ENCODE data around the gene NPBWR2.

Gene NPBWR2, protein sequence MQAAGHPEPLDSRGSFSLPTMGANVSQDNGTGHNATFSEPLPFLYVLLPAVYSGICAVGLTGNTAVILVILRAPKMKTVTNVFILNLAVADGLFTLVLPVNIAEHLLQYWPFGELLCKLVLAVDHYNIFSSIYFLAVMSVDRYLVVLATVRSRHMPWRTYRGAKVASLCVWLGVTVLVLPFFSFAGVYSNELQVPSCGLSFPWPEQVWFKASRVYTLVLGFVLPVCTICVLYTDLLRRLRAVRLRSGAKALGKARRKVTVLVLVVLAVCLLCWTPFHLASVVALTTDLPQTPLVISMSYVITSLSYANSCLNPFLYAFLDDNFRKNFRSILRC

DNA sequence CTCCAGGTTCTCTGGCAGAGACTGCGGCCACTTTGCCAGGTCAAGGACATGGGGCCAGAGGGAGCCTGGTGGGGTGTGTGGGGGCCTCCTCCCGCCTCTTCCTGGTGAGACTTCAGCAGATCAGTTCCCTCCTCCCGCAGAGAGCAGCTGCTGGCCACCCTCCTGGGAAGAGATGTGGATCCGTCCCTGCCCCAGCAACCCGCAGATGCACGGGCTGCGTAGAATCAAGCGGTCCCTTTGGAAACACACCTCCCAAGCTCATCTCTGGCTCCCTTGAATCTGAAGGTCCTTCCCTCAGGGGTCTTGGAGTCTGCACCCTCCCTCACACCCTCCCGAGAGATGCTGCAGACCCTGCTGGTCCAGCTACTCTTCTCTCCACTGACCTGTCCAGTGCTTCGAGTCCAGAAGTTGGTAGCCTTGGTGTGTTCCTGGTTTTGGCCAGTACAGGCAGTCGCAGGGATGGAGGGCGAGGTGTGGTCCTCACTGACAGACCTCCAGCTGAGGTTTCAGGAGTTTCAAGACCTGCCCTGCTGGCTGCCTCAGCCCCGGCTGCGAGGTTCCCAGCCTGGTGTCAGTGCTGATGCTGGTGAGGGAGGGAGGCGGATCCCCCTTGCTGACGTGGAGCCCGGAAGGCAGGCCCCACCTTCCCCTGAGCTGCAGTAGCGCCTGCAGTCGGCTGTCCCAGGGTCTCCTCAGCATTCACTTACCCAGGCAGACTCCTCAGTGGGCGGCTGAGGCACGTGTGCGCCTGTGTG is at the start of gene NPBWR2:
Gene NPBWR2 (minus strand): TSS at position 585 of the 755 bp plus-strand sequence. CDS start 734 bp downstream, outside the sequence.
- DNase-seq, result no peak

DNA sequence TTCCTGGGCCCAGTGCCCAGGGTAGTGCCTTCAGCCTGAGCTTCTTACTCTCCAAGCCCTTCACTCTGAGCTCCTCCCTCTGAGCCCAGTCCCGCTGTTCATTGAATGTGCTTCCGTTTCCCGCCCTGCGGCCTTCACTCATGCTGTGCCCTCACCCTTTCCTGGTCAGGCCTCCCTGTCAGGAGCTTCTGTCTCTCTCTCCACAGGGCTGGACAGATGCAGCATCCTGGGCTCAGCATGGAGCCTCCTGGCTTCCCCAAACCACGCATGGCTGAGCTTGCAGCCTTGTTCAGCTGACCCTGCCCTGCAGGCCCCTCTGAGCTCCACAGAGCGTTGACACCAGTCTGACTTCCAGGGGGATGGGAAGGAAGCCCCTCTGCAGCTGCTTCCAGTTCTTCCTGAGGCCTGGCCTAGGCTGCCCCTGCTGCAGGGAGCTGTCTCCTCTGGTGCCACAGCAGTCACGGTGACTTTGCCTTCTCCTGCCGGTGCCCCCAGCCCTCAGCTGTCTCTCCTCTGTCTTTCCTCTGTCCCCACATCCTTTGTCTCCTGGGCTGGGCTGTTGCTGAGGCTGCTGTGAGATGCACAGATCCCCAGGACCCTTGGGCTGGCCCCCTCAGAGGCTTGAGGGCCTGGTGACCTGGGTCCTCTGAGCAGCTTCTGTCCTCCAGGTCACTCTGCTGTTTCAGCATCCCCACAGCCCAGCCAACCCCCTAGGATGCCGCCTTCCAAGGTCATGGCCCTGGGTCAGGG is 48.9 kb upstream of the NPBWR2 start:
- DNase-seq, result no peak

DNA sequence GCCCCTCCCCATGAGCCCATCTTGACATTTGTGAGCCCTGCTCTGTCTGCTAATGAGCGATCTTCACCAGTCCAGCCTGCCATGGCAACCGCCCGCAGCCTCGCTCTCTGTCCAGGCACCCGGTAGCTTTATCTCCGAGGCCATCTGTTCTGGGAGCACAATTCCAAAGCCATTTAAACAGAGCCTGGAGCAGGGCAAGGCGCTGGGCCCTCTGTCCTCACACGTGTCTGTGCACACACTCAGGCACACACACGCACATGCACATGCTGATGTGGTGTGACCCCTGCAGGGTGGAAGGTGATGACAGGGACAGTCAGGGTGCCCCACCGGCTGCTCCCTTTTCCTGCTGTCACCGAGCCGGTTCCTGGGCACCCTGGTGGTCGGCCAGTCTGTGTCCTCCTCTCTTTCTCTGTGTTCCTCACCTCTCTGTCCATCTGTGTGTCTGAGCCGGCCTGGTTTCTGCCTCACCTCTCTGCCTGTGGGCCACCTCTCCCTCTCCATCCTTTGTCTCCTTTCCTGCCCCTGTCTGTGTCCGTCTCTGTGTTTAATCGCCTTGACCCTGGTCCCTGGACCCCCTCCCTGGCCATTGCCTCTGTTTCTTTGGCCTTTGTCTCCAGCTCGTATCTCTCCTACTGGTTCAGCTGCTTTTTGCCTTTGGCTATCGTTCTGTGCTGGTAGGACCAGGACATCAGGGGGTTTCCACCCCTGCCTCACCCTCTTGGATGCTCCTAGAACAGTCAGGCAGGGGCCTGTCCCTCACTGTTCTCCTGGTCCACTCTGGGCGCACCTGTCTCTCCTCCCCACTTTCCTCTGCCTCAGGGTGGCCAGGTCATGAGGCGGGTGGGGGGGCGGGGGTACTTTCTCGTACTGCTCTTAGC is 48.1 kb upstream of the NPBWR2 start:
- DNase-seq, result no peak

DNA sequence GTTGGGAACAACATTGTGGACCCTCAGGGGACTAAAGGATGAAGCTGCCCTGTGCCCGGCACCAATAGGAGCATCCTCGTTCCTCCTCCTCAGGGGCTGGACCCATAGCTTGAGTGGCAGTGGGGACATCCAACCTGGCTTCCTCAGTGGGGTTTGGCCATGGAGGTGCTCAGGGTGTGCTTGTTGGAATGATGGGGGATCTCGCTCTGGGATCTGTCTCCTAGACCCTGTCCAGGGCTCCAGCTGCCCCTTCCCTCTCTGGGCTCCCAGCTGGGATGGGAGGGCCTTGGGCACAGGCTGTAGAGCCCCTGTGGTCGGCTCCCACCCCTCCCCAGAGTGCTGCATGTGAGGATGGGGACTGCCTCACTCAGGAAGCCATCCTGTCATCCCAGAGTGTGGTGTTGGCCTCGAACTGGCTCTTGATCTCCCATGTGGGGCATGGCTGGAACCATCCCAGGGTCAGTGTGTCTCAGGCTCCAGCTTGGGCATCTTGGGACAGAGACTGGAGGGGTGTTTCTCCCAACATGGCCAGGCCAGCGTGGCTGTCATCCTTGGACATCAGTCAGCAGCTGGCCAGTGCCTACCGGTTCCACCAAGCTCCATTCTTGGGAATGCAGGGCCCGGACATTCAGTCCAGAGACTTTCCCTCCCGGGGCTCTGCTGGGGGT is 47.4 kb upstream of the NPBWR2 start:
- no peak for DNase-seq

DNA sequence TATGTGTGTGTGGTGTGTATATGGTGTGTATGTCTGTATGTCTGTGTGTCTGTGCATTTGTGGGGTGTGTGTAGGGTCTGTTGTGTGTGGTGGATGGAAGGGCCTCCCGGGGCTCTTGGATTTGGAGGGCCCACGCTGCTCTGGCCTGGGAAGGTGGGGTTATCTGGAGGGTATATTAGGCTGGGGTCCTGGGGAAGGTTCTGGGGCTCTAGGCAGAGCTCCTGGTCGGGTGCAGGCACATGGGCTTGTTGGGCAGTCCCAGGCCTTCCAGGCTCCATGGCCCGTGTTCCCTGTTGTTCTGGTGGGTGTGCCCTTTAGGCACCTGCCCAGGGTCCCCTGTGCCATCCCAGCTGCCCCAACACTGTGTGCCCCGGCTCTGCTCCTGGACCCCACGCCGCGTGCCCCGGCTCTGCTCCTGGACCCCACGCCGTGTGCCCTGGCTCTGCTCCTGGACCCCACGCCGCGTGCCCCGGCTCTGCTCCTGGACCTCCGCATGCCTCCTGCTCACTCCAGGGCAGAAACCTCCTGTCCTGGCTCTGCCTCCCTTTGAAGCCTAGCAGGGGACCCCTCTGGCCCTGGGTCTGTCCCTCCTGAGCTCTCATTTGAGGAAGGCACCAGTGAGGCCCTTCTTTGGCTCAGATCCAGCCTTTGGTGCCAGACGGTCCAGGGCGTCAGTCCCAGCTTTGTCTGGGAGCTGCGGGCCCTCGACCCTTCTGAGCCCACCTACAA is 46.7 kb upstream of the NPBWR2 start:
- no peak for DNase-seq

DNA sequence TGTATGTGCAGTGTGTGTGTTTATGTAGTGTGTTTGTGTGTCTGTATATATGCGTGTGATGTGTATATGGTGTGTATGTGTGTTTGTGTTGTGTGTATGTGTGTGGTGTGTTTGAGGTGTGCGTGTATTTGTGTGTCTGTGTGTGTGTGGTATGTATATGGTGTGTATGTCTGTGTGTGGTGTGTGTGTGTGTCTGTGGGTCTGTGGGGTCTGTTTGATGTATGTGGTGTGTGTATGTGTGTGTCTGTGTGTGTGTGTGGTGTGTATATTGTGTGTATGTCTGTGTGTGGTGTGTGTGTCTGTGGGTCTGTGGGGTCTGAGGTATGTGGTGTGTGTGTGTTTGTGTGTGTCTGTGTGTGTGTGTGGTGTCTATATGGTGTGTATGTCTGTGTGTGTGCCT is 46.0 kb upstream of the NPBWR2 start:
- no peak for DNase-seq

DNA sequence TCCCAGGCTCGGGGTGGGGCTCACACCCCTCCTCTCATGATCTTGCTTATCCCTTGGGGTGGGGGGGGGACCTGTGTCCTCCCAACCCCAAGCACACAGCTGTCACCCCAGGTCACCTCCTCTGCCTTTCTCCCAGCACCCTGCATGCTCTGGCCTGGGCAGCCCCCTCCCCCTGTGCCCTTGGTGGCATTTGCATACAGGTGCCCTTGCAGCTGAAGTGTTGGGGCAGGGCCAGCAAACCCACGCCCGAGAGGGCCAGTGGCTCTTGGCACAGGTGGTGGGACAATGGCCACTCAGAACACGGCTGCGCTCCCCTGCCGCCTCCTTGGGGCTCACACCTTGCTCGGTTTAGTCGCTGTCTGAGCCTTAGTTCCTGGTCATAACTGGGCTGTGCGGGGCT is 45.5 kb upstream of the NPBWR2 start:
- no peak for DNase-seq

DNA sequence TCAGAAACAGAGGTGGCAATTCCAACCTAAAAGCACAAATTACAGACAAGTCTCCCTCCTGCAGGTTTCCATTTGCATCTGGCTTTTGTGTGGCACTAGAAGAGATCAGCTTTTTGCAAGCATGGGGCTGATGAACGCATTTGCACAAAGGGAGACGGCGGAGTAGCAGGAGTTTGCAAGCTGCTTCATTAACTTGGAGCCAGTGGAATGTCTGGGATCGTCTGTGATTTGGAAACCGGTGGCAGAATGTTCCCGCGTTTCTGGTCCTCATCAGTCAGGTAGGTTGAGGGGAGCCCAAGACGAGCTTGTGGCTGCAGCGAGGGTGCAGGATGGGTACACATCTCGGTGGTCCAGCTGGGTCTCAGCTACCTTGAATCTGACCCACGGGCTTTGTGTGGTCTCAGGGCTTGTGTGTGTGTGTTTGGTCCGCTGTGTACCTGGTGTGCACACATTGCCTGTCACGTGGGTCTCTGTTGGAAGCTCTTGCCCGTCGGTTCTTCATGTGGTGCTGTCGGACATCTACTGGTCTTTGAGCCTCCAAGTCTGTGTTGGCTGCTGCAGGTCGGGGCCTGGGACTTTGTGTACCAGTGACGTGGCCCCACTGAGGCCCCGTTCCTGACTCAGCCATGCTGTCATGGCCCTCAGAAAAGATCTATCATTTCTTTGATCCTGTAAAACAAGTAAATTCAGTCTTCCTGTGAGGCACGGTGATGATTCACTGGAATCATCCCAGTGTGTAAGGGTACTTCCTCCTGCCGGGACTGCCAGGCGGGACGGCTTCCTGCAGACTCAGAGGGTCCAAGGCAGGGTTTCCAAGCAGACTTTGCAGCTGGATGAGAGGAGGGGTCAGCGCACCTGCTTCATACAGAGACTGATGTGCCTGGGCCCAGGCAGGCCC is 44.5 kb upstream of the NPBWR2 start:
- no peak for DNase-seq

DNA sequence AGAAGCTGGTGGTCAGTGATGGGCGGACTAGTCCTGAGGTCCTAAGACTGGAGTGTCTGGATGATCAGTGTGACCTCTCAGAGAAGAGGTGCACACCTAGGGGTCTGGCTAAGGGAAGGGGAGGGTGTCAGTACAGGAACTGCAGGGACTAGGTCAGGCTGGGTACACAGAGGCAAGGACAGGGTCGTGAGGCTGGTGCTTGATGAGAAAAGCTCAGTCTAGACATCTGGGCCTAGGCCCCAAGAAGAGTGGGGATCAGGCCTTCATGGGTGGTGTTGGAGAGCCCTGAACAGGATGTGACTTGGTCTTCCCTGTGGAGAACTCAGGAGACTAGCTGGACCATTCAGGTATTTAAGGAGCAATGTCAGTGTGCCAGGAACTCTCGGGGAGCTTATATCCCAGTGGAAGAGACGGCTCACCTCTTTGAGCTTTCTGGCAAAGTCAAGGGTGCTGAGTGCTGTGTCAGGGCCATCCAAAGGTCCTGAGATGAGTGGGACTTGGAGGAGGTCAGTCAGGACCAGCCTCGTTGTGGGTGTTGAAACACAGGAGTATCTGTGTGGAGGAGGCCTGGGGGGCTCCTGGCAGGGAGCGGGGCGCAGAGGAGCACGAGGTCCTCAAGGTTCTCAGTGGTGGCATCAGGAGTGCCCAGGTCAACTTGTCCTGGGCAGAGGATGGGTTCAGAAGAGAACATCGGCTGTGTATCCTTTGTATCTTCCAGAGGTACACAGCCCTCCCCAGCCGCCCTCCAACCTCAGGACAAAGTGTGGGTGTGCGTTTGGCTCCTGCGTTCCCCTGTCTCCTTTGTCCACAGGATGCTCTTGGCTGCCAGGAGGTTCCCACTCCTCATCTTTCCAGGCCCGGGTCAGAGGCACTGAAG is 43.6 kb upstream of the NPBWR2 start:
- no peak for DNase-seq

DNA sequence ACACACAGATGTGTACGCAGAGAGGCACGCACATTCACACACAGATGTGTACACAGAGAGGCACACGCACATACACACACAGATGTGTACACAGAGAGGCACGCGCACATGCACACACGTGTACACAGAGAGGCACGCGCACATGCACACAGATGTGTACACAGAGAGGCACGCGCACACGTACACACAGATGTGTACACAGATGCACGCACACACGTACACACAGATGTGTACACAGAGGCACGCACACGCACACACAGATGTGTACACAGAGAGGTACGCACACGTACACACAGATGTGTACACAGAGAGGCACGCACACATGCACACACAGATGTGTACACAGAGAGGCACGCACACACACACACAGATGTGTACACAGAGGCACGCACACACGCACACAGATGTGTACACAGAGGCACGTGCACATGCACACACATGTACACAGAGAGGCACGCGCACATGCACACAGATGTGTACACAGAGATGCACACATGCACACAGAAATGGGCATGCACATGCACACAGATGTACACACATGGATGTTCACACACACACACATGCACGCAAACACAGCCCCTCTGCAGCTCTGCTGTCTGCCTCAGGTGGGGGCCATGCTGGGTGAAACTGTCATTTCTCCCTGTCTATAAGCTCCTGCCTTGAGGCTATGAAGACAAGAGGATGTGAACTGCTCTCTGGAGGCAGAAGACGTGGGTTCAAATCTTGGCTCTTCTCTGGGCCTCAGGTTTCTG is 42.6 kb upstream of the NPBWR2 start:
- no peak for DNase-seq

DNA sequence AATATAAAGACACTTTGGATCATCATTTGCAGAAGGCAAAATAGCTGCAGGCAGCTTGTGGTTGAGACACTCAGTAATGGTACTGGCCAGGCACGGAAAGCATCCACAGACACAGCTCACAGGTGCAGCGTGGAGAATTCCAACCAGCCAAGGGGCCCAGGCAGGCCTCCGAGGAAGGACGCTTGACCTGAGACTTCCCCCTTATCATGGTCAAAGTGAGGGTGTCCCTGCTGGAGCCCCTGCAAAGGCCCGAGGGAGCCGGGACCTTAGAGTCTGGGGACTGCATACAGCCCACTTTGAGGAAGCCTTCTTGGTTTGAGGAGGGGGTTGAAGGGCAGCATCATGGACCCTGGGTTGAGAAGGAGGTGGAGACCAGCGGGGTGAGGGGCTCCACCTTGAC is 41.8 kb upstream of the NPBWR2 start:
- DNase-seq, result no peak

DNA sequence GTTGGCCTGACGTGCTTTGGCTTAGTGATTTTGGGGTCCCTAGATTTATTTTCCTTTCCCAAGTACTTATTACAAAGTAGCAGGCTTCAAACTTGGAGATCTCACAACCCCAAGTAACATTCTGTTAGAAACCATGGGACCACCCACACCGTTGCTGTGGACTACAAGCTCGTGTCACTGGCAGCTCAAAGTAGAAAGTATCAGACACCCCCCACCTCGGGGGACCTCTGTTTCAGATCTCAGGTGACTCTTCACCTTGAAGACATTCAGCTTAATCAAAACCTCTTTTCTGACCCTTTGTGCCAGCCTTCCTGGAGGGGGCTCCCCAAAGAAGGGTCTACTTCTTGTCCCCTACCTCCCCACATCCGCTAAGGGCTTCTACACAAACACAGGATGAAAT is 41.2 kb upstream of the NPBWR2 start:
- no peak for DNase-seq

DNA sequence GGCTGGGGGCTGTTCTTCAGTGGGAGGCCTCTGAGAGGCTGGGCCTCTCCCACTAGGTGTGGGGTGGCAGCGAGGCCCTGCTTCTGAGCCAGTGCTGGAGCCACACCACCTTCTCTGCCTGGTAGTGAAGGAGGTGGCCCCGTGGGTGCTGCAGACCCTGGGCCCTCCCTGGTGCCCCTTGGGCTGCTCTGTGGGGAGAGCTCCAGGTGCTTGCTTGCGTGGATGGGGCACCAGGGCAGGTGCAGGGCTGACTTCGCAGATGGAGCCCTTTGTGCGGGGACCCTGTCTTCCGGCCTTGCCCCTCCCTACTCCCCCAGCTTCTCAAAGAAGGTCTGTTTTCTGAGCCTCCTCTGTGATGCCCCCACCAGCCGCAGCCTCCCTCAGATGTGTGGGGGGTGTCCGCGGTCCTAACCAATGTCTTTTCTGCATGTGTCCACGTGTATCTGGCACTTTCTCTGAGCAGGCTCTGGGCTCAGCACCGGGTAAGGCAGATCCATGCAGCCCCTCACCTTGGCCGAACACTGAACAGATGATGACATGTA is 39.6 kb upstream of the NPBWR2 start:
- DNase-seq, result no peak

DNA sequence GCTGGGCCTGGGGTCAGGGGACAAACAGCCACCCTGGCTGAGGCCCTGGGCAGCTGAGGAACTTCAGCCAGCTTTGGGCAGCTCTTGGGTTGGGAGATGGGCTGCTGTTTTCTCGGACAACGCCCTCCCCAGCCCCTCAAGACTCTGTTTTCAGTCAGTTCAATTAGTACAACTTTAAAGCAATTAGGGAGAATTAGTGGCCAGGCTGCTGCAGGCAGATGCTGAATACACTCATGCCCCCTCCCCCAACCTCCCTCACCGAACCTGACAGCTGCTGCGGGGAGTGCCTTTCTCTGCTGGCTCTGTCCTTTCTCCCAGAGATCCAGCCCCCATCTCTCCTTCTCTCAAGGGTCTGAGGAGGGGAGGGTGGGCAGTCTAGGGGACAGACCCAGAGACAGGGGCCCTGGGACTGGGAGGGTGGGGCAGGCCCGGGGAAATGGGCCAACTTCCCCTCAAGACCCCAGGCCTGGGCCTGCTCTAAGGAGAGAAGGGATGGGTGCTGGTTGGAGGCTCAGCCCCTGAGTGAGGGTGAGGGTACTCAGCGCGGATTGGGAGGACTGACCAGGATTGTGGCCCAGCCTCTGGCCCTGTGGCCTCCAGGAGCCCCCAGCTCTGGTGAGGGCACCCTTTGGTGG is 39.1 kb upstream of the NPBWR2 start:
- no peak for DNase-seq

DNA sequence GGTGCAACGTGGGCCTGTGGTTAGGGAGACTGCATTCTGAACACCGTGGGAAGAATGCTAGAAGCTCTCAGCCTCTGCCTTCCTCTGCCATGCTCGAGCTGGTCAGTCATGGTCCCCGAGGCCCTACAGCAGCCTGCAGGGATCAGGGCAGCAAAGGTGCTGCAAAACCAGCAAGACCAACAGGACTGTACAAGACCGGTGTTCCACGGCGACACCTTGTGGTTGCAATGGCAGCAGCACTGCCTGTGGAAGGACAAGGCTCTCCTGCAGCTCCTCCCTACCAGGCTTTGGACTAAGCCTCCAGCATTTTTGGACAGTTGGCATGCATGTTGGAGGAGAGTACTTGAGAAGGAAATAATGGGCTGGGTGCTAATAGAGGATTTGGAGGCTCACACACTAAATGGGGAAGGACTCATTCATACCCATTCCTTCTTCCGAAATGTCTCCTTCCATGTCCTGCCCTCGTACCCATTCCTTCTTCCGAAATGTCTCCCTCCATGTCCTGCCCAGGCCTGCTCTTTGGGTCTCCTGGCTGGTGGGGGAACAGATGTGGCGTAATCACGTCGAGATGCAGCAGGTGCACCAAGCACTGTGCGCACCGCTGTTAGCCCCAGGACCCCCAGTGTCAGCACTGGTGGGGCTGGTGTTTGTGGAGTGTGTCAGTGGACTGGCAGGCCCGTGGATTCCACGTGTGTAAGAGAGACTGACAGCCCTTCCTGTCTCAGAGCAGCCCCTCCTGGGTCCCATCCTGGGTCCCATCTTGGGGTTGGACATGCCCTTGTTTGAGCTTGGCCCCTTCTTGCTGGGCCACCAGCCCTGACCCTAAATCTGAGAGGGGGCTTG is 38.3 kb upstream of the NPBWR2 start:
- no peak for DNase-seq

DNA sequence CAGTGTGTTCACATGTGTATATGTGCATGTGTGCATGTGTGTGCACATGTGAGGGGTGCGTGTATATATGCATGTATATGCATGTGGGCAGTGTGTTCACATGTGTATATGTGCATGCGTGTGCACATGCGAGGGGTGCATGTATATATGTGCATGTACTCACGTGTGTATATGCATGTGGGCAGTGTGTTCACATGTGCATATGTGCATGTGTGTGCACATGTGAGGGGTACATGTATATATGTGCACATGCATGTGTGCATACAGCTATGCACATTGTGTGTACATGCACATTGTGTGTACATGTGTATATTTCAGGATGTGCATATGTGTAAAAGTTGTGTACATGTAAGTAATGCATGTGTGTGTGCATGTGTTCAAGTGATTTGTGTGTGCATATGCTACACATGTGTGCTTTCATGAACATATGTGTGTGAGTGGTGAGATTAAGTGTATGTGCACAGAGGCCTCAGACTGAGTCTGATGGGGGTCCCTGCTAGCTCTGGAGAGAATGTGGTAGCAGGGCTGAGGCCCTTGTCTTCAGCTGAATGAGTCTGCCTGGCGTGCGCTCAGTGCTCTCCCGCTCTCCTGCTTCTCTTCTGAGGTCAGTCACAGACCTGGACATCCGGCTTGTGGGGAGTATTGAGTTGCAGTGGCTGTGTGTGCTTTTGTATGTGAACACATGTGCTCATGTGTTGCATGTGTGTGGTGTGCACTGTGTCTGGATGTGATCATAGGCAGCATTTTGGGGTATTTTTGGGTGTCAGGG is 37.0 kb upstream of the NPBWR2 start:
- DNase-seq, result no peak
